Esophagus muscularis mucosa (tissue), 4 donors: Measurements from ENCODE around the gene PAQR7. TPM values are rescaled to one million over a fixed set of nuclear protein-coding genes. Genes with fewer than 3 reads are reported as not detected.

Source experiments
- DNase-seq: peaks from one replicate; pipeline ENCODE4 v3.0.0-alpha.2; 2017; ENCODE audit errors: extremely low spot score
- H3K27ac ChIP-seq, 4 donors: fragments of 200-600 bp; sonication (generic); replicated peaks in 1 of 4; 1 replicate in 3 of 4; 2 replicates in 1 of 4; pipeline ENCODE4 v1.5.1; 2016 to 2019; ENCODE audit warnings: mild to moderate bottlenecking in 1 of 4
- H3K27me3 ChIP-seq, 4 donors: fragments of 200-600 bp; sonication (generic); one replicate each; pipeline versions ENCODE4 v1.5.1 to v1.6.0; 2016 to 2019
- H3K36me3 ChIP-seq, 4 donors: fragments of 200-600 bp; sonication (generic); one replicate each; pipeline ENCODE4 v1.5.1; 2016 to 2019
- H3K4me1 ChIP-seq, 4 donors: fragments of 200-600 bp; sonication (generic); one replicate each; pipeline ENCODE4 v1.5.1; 2016 to 2019
- H3K4me3 ChIP-seq, 4 donors: fragments of 200-600 bp; sonication (generic); 1 replicate in 2 of 4; 2 replicates in 2 of 4; pipeline ENCODE4 v1.5.1; 2016 to 2019; ENCODE audit warnings: mild to moderate bottlenecking in 4 of 4, moderate library complexity in 1 of 4
- H3K9me3 ChIP-seq, 4 donors: fragments of 200-600 bp; sonication (generic); 1 replicate in 3 of 4; 2 replicates in 1 of 4; pipeline ENCODE4 v1.5.1; 2016 to 2019
- CTCF ChIP-seq, 3 experiments: fragments of 200-600 bp in 2 of 3; fragments of 450-650 bp in 1 of 3; sonication (generic) in 2 of 3; IDR thresholded peaks; one replicate each; pipeline ENCODE4 v1.5.1; 2017 to 2019; ENCODE audit warnings: antibody characterized with exemption in 3 of 3, mild to moderate bottlenecking in 2 of 3, moderate library complexity in 1 of 3
- EP300 ChIP-seq: sonication (generic); formaldehyde crosslinking; IDR thresholded peaks from one replicate; pipeline ENCODE4 v1.6.1; 2017; ENCODE audit warnings: antibody characterized with exemption
- POLR2A ChIP-seq: fragments of 450-650 bp; IDR thresholded peaks from one replicate; pipeline ENCODE4 v1.6.1; 2017; ENCODE audit warnings: antibody characterized with exemption, moderate library complexity, mild to moderate bottlenecking, low read depth
- POLR2AphosphoS5 ChIP-seq, 2 donors: sonication (generic); formaldehyde crosslinking; IDR thresholded peaks; one replicate each; pipeline ENCODE4 v1.6.1; 2017; ENCODE audit warnings: antibody characterized with exemption in 2 of 2
- WGBS: methylation state at CpG from one replicate; pipeline ENCODE4 v1.1.5; 2018; 5-methylcytosine and 5-hydroxymethylcytosine counted together
- intact Hi-C: fragments of 100-400 bp; cut with DNase I; formaldehyde crosslinking; loops from one replicate; pipeline ENCODE4 v1.15.1; 2023
- total RNA-seq, 4 donors: library from RNA; depleted of rRNA; stranded (reverse); fragments of >200 nt; gene quantifications; one replicate each; pipeline versions ENCODE4 v1.1.0 to v1.2.1, GENCODE V29; 2016

The PAQR7 gene
- total RNA-seq, 4 donors from 2014 or later: 4.6 to 9.3 (median 8.0) TPM

DNA sequence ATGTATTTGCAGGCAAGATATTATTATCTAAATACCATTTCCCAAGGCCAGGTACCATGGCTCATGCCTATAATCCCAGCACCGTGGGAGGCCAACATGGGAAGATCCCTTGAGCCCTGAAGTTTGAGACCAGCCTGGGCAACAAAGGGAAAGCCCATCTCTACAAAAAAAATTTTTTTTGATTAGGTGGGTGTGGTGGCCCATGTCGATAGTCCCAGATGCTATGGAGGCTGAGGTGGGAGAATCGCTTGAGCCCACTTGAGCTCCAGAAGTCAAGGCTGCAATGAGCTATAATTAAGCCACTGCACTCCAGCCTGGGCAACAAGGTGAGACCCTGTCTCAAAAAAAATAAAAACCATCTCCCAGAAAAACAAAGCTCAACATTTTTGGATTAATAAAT lies 28.5 kb upstream of the PAQR7 start:
- H3K27me3 ChIP-seq: no peaks in the 10 kb centered on the region
- peaks cover 17 to 33% (median 30%) of the 10 kb centered on the region in 4 donors for H3K4me1 ChIP-seq
- H3K9me3 ChIP-seq: no peaks in the 10 kb centered on the region
- no peak for TF ChIP-seq EP300
- no peak for TF ChIP-seq POLR2AphosphoS5 (IDR thresholded peaks at IDR 0.05)
- no peak for TF ChIP-seq CTCF (IDR thresholded peaks at IDR 0.05)
- 62% methylated on average over 3 of the region's 3 CpGs for WGBS
- no peak overlapping the region for H3K27ac ChIP-seq
- no peak for DNase-seq
- H3K4me3 ChIP-seq: no peak overlapping the region
- H3K36me3 ChIP-seq: peaks cover 0 to 35% (median 11%) of the 10 kb centered on the region in 4 donors
- intact Hi-C loops: loop anchor here (2.0 kb wide), 1 partner anchor 95 kb away; the partner anchor contains the start of gene PAFAH2

DNA sequence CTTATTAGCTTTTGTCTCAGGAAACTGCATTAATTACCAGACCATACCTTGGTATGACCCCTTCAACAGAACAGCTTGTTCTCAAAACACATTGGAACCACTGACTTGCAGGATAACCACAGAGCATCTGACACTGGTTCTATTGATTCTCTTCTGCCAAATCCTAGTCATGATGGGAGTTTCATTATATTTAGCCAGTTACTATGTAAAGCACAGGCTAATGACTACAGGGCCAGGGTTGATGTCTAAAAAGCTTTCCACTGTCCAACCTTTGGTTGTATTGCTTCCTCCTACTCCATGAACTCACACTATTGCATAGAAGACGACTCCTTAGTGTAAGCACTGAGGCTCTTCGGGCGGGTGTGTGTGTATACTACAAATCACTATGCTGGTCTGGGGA lies 27.0 kb upstream of the PAQR7 start:
- Histone ChIP-seq H3K4me3 (no peak overlapping the region), H3K4me1 (peaks cover 17 to 33% (median 30%) of the 10 kb centered on the region in 4 donors), H3K27ac (no peak overlapping the region), H3K27me3 (no peaks in the 10 kb centered on the region), H3K36me3 (peaks cover 0 to 42% (median 17%) of the 10 kb centered on the region in 4 donors), H3K9me3 (no peaks in the 10 kb centered on the region)
- no peak for DNase-seq
- WGBS: 74% methylated on average over 3 of the region's 3 CpGs
- intact Hi-C loops: no loop called here
- TF ChIP-seq POLR2A: no peak
- no peak for TF ChIP-seq CTCF (IDR thresholded peaks at IDR 0.05)

GRCh38 chr1:25900219-25900618 lies 24.7 kb upstream of the PAQR7 start:
- no peak for DNase-seq
- Histone ChIP-seq H3K9me3 (no peaks in the 10 kb centered on the region), H3K4me3 (no peak overlapping the region), H3K27ac (no peak overlapping the region), H3K27me3 (no peaks in the 10 kb centered on the region), H3K36me3 (peaks cover 0 to 42% (median 17%) of the 10 kb centered on the region in 4 donors), H3K4me1 (peaks cover 18 to 27% (median 22%) of the 10 kb centered on the region in 4 donors)
- 88% methylated on average over 5 of the region's 5 CpGs for WGBS
- TF ChIP-seq EP300 (no peak), POLR2A (no peak), CTCF (IDR thresholded peaks at IDR 0.05) (no peak), POLR2AphosphoS5 (IDR thresholded peaks at IDR 0.05) (no peak)
- intact Hi-C loops: no loop called here

DNA sequence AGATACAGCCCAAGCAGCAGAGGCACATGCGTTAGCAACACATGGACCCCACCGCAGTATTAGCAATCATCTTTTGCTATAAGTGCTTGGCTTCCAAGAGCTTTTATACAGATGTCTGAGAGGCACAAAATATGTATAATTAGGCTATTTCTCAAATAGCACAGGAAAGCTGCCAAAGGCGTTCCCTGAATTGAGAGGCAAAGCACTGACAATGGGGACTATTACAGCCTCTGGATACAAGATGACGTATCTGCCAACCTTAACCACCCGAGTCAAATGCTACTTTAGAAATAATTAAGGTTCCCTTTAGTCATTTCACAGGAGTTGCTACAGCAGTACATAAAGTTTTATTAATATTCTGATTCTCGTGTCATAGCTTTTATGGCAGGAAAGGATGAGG lies 24.3 kb upstream of the PAQR7 start:
- Histone ChIP-seq H3K9me3 (no peaks in the 10 kb centered on the region), H3K27ac (no peak overlapping the region), H3K4me1 (peaks cover 16 to 29% (median 22%) of the 10 kb centered on the region in 4 donors), H3K36me3 (peaks cover 0 to 42% (median 17%) of the 10 kb centered on the region in 4 donors), H3K27me3 (no peaks in the 10 kb centered on the region), H3K4me3 (no peak overlapping the region)
- 75% methylated on average over 6 of the region's 6 CpGs for WGBS
- TF ChIP-seq POLR2AphosphoS5 (IDR thresholded peaks at IDR 0.05): no peak
- no peak for TF ChIP-seq CTCF (IDR thresholded peaks at IDR 0.05)
- no peak for TF ChIP-seq POLR2A
- TF ChIP-seq EP300: no peak
- no peak for DNase-seq
- intact Hi-C loops: loop anchor here (5.0 kb wide), 1 partner anchor 77 kb away; no protein-coding TSS in a partner anchor
